ENCODE measurements around the gene LOXL3. TPM values are rescaled to one million over a fixed set of nuclear protein-coding genes. Genes with fewer than 3 reads are reported as not detected.
A peak's percentile ranks its signal among the peaks of the same experiment; 100 is the strongest.

Gene LOXL3
- total RNA-seq, 1 experiment from 2014 or later = 4.1 TPM

DNA sequence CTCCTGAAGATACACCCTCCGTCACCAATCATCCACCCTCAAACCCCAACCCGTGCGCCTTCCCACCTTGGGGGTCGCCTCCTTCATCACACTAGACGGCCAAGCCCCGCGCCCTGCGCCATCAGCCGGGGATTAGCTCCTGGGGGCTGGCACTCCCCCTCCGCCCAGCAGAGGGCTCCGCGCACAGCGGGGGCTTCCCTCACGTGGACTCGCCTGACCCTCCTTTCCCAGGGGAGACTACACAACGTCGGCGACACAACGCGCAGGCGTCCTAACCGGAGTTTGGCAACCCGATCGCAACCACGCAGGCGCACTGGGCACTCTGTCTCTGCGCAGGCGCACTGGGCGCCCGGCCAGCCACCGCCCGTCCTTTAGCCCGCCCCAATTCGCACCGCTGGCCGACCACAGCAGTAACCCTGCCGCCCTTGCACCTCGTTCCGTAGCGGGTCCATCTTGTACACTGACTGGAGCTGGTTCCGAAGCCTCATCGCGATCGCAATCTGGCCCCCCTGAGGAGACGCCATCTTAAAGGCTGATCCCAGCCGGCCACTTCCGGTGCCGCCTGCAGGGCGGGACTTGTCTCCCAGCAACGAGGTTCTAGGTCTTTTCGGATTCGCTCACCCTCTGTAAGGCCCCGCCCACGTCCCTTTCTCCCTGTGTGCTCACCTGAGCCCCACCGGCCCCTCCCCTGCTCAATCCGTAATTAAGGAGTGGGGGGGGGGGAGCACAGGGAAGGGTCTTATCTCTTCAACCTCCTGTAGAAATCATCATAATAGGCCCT, 46.4 kb downstream of the LOXL3 start, which contains the start of gene PCGF1:
Gene PCGF1 (minus strand): TSS at position 551 of the 781 bp plus-strand sequence. CDS start 27 bp downstream, at position 524.
- CTCF ChIA-PET = no interaction called here
- H3K27ac ChIP-seq (ENCODE audit: low read depth, low read length) = peak within 1 kb of the TSS; percentile 91
- H3K79me2 ChIP-seq (ENCODE audit: insufficient read depth, low read length) = peaks cover 22% of the 10 kb centered on the region
- DNase-seq (ENCODE audit: low read depth, low spot score) = peak; percentile 96
- intact Hi-C loops (cut with micrococcal nuclease) = no loop called here
- H3K9me2 ChIP-seq (ENCODE audit: insufficient read depth) = no peaks in the 10 kb centered on the region
- peak within 1 kb of the TSS; percentile 85 to 93 for H3K4me3 ChIP-seq (replicated peaks in 1 of 2; ENCODE audit: low read depth in 1 of 2, low read length in 2 of 2)
- RAD21 ChIA-PET (ENCODE audit: low non-redundant PET in 1 of 2, low total read pairs in 2 of 2, uncharacterized antibody in 2 of 2, unreplicated experiment in 2 of 2) = no interaction called here
- no peaks in the 10 kb centered on the region for H3K9me3 ChIP-seq (ENCODE audit: control insufficient read depth in 1 of 2, insufficient read depth in 1 of 2, low read depth in 1 of 2, low read length in 2 of 2)
- peak; percentile 7 for TF ChIP-seq TCF7L2 (IDR thresholded peaks at IDR 0.05; ENCODE audit: borderline replicate concordance, extremely low read depth, insufficient read depth, insufficient read length)
- peak; percentile 94 for TF ChIP-seq YY1 (IDR thresholded peaks at IDR 0.05; ENCODE audit: extremely low read depth, insufficient replicate concordance, low read depth, low read length)
- TF ChIP-seq, protein P1, sequence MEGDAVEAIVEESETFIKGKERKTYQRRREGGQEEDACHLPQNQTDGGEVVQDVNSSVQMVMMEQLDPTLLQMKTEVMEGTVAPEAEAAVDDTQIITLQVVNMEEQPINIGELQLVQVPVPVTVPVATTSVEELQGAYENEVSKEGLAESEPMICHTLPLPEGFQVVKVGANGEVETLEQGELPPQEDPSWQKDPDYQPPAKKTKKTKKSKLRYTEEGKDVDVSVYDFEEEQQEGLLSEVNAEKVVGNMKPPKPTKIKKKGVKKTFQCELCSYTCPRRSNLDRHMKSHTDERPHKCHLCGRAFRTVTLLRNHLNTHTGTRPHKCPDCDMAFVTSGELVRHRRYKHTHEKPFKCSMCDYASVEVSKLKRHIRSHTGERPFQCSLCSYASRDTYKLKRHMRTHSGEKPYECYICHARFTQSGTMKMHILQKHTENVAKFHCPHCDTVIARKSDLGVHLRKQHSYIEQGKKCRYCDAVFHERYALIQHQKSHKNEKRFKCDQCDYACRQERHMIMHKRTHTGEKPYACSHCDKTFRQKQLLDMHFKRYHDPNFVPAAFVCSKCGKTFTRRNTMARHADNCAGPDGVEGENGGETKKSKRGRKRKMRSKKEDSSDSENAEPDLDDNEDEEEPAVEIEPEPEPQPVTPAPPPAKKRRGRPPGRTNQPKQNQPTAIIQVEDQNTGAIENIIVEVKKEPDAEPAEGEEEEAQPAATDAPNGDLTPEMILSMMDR (IDR thresholded peaks at IDR 0.05 in 2 of 3, conservative IDR thresholded peaks at IDR 0.05 in 1 of 3; ENCODE audit: borderline replicate concordance in 1 of 3, insufficient read depth in 1 of 3, low read depth in 2 of 3, low read length in 2 of 3) = peak in 2 of 3 experiments; percentile 25 to 32; a peak in 1 of 6 replicates
- no peak for TF ChIP-seq ELF1 (IDR thresholded peaks at IDR 0.05; ENCODE audit: borderline replicate concordance, low read depth)
- TF ChIP-seq ZNF274 (IDR thresholded peaks at IDR 0.05; ENCODE audit: low read depth, low read length) = no peak
- peak; percentile 46 for TF ChIP-seq POLR2A (IDR thresholded peaks at IDR 0.05; ENCODE audit: borderline replicate concordance, extremely low read depth, insufficient read depth, insufficient read length)
- peak; percentile 57 for TF ChIP-seq POLR2AphosphoS5 (IDR thresholded peaks at IDR 0.05; ENCODE audit: low read depth, low read length)
- no TSS peak for BruUV-seq (replicated peaks)
- peaks cover 3 to 16% of the 10 kb centered on the region in 2 experiments; a peak in 2 of 4 replicates for H3K36me3 ChIP-seq (ENCODE audit: control insufficient read depth in 1 of 2, insufficient read depth in 2 of 2, low read length in 2 of 2)
- POLR2A ChIA-PET = interaction anchor here (0.9 to 1.8 kb wide), 5 partner anchors 19 to 53 kb away, joined by 3 to 7 read pairs (median 3); partner anchors contain the start of genes AUP1, DQX1, HTRA2 and INO80B
- peaks cover 22 to 46% of the 10 kb centered on the region in 2 experiments for H3K4me1 ChIP-seq (ENCODE audit: control insufficient read depth in 1 of 2, insufficient read depth in 2 of 2, low read length in 2 of 2)
- H3K27me3 ChIP-seq (ENCODE audit: insufficient read depth, low read length) = no peaks in the 10 kb centered on the region
- H2AFZ ChIP-seq (ENCODE audit: low read depth, low read length, poor library complexity, severe bottlenecking) = no peak within 1 kb of the TSS
- H4K20me1 ChIP-seq (ENCODE audit: insufficient read depth) = no peaks in the 10 kb centered on the region
- peak within 1 kb of the TSS; percentile 85 for H3K9ac ChIP-seq (ENCODE audit: low read length)
- H3K4me2 ChIP-seq (ENCODE audit: low read length) = peak within 1 kb of the TSS; percentile 99
- peak; percentile 83 for ATAC-seq
